ENCODE measurements around the gene GPRC5B.

Gene GPRC5B

GRCh38 chr16:19919142-19919541 is 34.5 kb upstream of the GPRC5B start:
- H3K27ac ChIP-seq, result no peak overlapping the region
- TF ChIP-seq ZFX (IDR thresholded peaks at IDR 0.05; ENCODE audit: borderline replicate concordance) (no peak), CTCF (IDR thresholded peaks at IDR 0.05) (no peak)

- no peak for TF ChIP-seq ZFX (IDR thresholded peaks at IDR 0.05; ENCODE audit: borderline replicate concordance)
- TF ChIP-seq CTCF (IDR thresholded peaks at IDR 0.05), result no peak
- no peak overlapping the region for H3K27ac ChIP-seq
Measured at GRCh38 chr16:19916064-19916463, 31.4 kb upstream of the GPRC5B start.

- TF ChIP-seq CTCF (IDR thresholded peaks at IDR 0.05), result no peak
- TF ChIP-seq ZFX (IDR thresholded peaks at IDR 0.05; ENCODE audit: borderline replicate concordance), result no peak
- H3K27ac ChIP-seq, result no peak overlapping the region
Measured at GRCh38 chr16:19914877-19915276, 30.2 kb upstream of the GPRC5B start.

GRCh38 chr16:19913340-19913645 is 28.6 kb upstream of the GPRC5B start:
- no peak overlapping the region for H3K27ac ChIP-seq
- TF ChIP-seq CTCF (IDR thresholded peaks at IDR 0.05), result no peak
- TF ChIP-seq ZFX (IDR thresholded peaks at IDR 0.05; ENCODE audit: borderline replicate concordance), result no peak

GRCh38 chr16:19912455-19913339 is 28.0 kb upstream of the GPRC5B start:
- H3K27ac ChIP-seq, result no peak overlapping the region
- TF ChIP-seq CTCF (IDR thresholded peaks at IDR 0.05) (no peak), ZFX (IDR thresholded peaks at IDR 0.05; ENCODE audit: borderline replicate concordance) (no peak)

- H3K27ac ChIP-seq, result no peak overlapping the region
- TF ChIP-seq CTCF (IDR thresholded peaks at IDR 0.05) (no peak), ZFX (IDR thresholded peaks at IDR 0.05; ENCODE audit: borderline replicate concordance) (no peak)
Measured at GRCh38 chr16:19911747-19912454, 27.3 kb upstream of the GPRC5B start.

GRCh38 chr16:19911204-19911603 is 26.6 kb upstream of the GPRC5B start:
- TF ChIP-seq CTCF (IDR thresholded peaks at IDR 0.05) (no peak), ZFX (IDR thresholded peaks at IDR 0.05; ENCODE audit: borderline replicate concordance) (no peak)
- H3K27ac ChIP-seq, result no peak overlapping the region
